Activated T-helper 17 cell treated with anti-CD3 and anti-CD28 coated beads, Interleukin-2, amount 50 U/mL, for 72 hours (primary cell): ENCODE data around the gene NPAS3. TPM values are rescaled to one million over a fixed set of nuclear protein-coding genes. Genes with fewer than 3 reads are reported as not detected.
A peak's percentile ranks its signal among the peaks of the same experiment; 100 is the strongest.

Experiments used
- ATAC-seq: fragments of 150-1000 bp; cut with Tn5 transposase; replicated peaks from 2 replicates; pipeline ENCODE4 v1.10.0; 2021; ENCODE audit warnings: mild to moderate bottlenecking, moderate library complexity
- H3K27ac Mint-ChIP-seq: one replicate; pipeline ENCODE4 v1.8.0; 2022; ENCODE audit warnings: mixed read lengths
- H3K27me3 Mint-ChIP-seq: one replicate; pipeline ENCODE4 v1.8.0; 2022; ENCODE audit warnings: mixed read lengths
- H3K36me3 Mint-ChIP-seq: one replicate; pipeline ENCODE4 v1.8.0; 2022; ENCODE audit warnings: low read depth, mild to moderate bottlenecking, mixed read lengths
- H3K4me1 Mint-ChIP-seq: one replicate; pipeline ENCODE4 v1.8.0; 2022; ENCODE audit warnings: mixed read lengths
- H3K4me3 Mint-ChIP-seq: one replicate; pipeline ENCODE4 v1.8.0; 2022; ENCODE audit warnings: mild to moderate bottlenecking, mixed read lengths
- H3K9me3 Mint-ChIP-seq: one replicate; pipeline ENCODE4 v1.8.0; 2022; ENCODE audit warnings: mixed read lengths
- total RNA-seq, 2 donors: library from RNA; stranded (reverse); gene quantifications; one replicate each; pipeline ENCODE4 v1.2.3, GENCODE V29; 2022

The NPAS3 gene
- total RNA-seq, 2 donors from 2014 or later = not detected

GRCh38 chr14:32933629-32934072 is 5.0 kb upstream of the NPAS3 start:
- peak overlapping the region; percentile 53 for H3K4me3 Mint-ChIP-seq
- H3K36me3 Mint-ChIP-seq = peaks cover 4% of the 10 kb centered on the region
- ATAC-seq = no peak
- H3K4me1 Mint-ChIP-seq = peaks cover 3% of the 10 kb centered on the region
- H3K27me3 Mint-ChIP-seq = peaks cover 60% of the 10 kb centered on the region
- H3K9me3 Mint-ChIP-seq = no peaks in the 10 kb centered on the region
- H3K27ac Mint-ChIP-seq = no peak overlapping the region

DNA sequence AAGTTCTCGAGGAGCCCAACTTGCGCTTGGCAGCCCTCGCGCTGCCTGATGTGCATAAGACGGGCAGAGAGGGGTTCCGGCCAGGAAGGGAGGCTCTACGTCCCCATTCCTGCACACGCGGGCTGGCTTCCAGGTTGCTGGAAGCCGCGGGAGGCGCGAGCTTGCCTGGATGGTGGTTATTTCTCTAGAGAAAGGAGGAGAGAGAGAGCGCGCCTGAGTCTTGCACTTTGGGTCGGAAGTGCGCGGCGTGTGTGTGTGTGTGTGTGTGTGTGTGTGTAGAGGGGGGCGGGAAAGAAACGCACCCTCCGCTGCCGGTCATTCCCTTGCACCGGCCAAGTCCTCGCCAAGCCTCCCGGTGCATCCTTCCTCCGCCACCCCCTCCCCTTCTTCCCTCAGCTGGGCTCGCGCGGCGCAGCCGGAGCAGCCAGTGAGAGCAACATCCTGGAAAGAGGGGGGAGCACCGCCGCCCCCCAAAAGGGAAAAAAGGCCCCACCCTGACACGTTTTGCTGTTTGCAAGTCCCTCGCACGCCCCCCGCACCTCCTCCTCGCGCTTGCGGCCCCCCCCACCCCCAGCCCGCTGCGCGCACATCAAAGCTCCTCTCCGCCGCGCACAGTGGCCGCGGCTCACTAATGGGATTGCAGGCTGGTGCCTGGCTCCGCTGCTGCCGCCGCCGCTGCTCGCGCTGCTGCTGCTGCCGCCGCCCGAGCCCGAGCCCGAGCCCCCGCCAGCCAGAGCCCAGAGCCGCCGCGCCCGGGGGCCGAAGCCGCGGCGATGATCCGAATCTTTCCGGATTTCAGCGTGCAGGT is 4.4 kb upstream of the NPAS3 start:
- peak overlapping the region; percentile 53 for H3K4me3 Mint-ChIP-seq

GRCh38 chr14:32934881-32935633 is 3.6 kb upstream of the NPAS3 start:
- ATAC-seq = no peak
- Mint-ChIP-seq H3K36me3 (peaks cover 11% of the 10 kb centered on the region), H3K4me1 (peaks cover 3% of the 10 kb centered on the region), H3K27me3 (peaks cover 59% of the 10 kb centered on the region), H3K27ac (no peak overlapping the region), H3K9me3 (no peaks in the 10 kb centered on the region), H3K4me3 (no peak overlapping the region)

More for the DNA sequence above, 4.4 kb upstream of the NPAS3 start:
- H3K9me3 Mint-ChIP-seq = no peaks in the 10 kb centered on the region
- ATAC-seq = no peak
- H3K4me1 Mint-ChIP-seq = peaks cover 3% of the 10 kb centered on the region
- no peak overlapping the region for H3K27ac Mint-ChIP-seq
- peaks cover 4% of the 10 kb centered on the region for H3K36me3 Mint-ChIP-seq
- H3K27me3 Mint-ChIP-seq = peaks cover 55% of the 10 kb centered on the region

GRCh38 chr14:32939254-32940065 is 781 bp downstream of the NPAS3 start:
- H3K36me3 Mint-ChIP-seq = peaks cover 9% of the 10 kb centered on the region
- H3K27ac Mint-ChIP-seq = no peak overlapping the region
- peaks cover 56% of the 10 kb centered on the region for H3K27me3 Mint-ChIP-seq
- H3K9me3 Mint-ChIP-seq = no peaks in the 10 kb centered on the region
- peak; percentile 79 for ATAC-seq
- H3K4me1 Mint-ChIP-seq = no peaks in the 10 kb centered on the region
- H3K4me3 Mint-ChIP-seq = peak overlapping the region; percentile 77

DNA sequence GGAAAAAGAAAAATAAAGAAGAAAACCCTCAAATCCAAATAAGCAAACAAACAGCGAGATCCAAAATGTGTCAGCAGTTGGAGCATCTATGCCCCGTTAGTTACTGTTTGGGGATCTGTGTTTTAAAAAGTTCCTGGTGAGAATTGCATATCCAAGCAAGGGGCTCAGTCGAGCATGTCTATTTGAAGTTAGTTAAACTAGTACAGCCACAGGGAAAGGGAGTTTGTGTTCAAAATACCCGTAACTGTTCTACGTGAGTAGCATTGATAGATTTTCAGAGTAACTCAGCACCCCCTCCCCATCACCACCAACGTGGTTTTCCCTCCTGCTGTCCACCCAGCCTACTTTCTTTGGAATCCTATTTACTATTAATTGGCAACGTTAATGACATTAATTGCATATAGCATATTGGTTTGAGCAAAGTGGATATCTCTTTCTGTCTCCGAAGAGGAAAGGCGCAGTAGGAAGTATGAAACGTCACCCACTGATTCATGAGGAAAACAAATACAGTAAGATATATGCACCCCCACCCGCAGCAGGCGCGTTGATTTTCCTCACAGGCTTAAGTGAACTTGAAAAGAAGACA is 1.5 kb downstream of the NPAS3 start:
- Mint-ChIP-seq H3K36me3 (peaks cover 9% of the 10 kb centered on the region), H3K9me3 (no peaks in the 10 kb centered on the region), H3K4me1 (no peaks in the 10 kb centered on the region), H3K27ac (no peak overlapping the region), H3K27me3 (peaks cover 57% of the 10 kb centered on the region), H3K4me3 (peak overlapping the region; percentile 77)
- ATAC-seq = no peak

- Mint-ChIP-seq H3K4me1 (no peaks in the 10 kb centered on the region), H3K27ac (no peak overlapping the region), H3K36me3 (peaks cover 9% of the 10 kb centered on the region), H3K4me3 (no peak overlapping the region), H3K27me3 (peaks cover 56% of the 10 kb centered on the region), H3K9me3 (no peaks in the 10 kb centered on the region)
- no peak for ATAC-seq
These were observed 2.3 kb downstream of the NPAS3 start for GRCh38 chr14:32940711-32941667.

DNA sequence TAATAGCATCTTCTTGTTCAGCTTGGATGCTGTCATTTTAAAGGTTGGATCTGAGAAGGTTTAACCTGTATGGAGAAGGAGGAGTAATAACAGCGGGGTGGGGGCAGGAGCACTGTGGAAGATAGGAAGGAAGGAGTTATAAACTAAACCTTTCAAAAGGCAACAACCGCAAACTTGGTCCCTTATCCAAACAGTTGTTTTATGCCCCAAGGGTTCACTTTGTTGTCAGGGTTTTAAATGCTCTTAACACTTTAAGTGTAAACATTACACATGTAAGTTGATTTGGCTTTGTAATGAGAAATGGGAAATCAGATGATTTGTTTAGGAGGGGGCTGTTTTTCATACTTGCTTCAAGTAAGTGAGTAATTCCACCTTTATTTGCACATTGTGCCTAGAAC is 3.0 kb downstream of the NPAS3 start:
- no peak for ATAC-seq
- Mint-ChIP-seq H3K9me3 (no peaks in the 10 kb centered on the region), H3K4me1 (no peaks in the 10 kb centered on the region), H3K36me3 (peaks cover 9% of the 10 kb centered on the region), H3K27ac (no peak overlapping the region), H3K27me3 (peaks cover 53% of the 10 kb centered on the region), H3K4me3 (no peak overlapping the region)

DNA sequence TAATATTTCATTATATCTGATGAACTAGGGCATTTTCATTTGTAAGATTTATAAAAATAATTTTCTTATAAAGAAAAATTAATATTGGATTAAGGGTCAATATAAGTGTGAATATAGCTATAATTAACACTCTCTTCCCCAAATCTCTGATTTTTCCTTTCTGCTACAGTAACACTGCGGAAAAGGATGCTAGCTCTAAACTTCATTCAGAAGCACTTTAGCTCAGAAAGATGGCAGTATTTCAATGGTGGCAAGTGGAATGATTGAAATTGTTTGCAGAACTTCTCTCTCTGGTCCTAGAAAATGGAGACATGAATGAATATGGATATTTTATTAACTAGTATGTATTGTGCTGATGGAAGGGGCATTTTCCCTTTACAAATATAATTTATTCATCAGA is 8.4 kb downstream of the NPAS3 start:
- ATAC-seq = no peak
- no peaks in the 10 kb centered on the region for H3K36me3 Mint-ChIP-seq
- peaks cover 44% of the 10 kb centered on the region for H3K27me3 Mint-ChIP-seq
- H3K27ac Mint-ChIP-seq = no peak overlapping the region
- no peaks in the 10 kb centered on the region for H3K4me1 Mint-ChIP-seq
- H3K4me3 Mint-ChIP-seq = no peak overlapping the region
- no peaks in the 10 kb centered on the region for H3K9me3 Mint-ChIP-seq

GRCh38 chr14:32947792-32948191 is 9.1 kb downstream of the NPAS3 start:
- Mint-ChIP-seq H3K27ac (no peak overlapping the region), H3K36me3 (no peaks in the 10 kb centered on the region), H3K4me3 (no peak overlapping the region), H3K4me1 (no peaks in the 10 kb centered on the region), H3K9me3 (no peaks in the 10 kb centered on the region), H3K27me3 (peaks cover 44% of the 10 kb centered on the region)
- no peak for ATAC-seq

DNA sequence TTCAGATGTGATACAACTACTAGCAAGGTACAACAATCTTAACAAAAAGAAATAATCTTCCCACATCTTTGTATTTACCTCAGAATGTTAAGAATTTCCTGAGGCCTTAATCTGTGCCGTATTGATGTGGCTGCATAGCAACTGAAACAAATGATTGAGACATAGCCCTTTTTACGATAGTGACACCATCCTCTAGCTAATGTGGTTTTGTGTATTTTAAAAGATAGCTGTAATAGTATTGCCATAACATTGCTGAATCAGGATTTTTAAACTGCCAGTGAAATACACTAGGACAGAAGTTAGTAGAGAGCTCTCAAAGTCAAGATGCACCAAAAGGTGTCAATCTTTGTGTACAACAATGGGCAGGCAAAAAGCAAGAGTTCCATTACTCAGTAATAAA is 11.9 kb downstream of the NPAS3 start:
- Mint-ChIP-seq H3K27me3 (peaks cover 29% of the 10 kb centered on the region), H3K36me3 (no peaks in the 10 kb centered on the region), H3K9me3 (no peaks in the 10 kb centered on the region), H3K27ac (no peak overlapping the region), H3K4me3 (no peak overlapping the region), H3K4me1 (no peaks in the 10 kb centered on the region)
- no peak for ATAC-seq

GRCh38 chr14:32967421-32967820 is 28.7 kb downstream of the NPAS3 start:
- no peak overlapping the region for H3K27ac Mint-ChIP-seq
- no peaks in the 10 kb centered on the region for H3K9me3 Mint-ChIP-seq
- H3K4me1 Mint-ChIP-seq = no peaks in the 10 kb centered on the region
- H3K36me3 Mint-ChIP-seq = no peaks in the 10 kb centered on the region
- ATAC-seq = no peak
- no peaks in the 10 kb centered on the region for H3K27me3 Mint-ChIP-seq
- H3K4me3 Mint-ChIP-seq = no peak overlapping the region

GRCh38 chr14:32968972-32969544 is 30.4 kb downstream of the NPAS3 start:
- H3K4me3 Mint-ChIP-seq = no peak overlapping the region
- ATAC-seq = no peak
- H3K27ac Mint-ChIP-seq = no peak overlapping the region
- H3K9me3 Mint-ChIP-seq = no peaks in the 10 kb centered on the region
- H3K4me1 Mint-ChIP-seq = no peaks in the 10 kb centered on the region
- H3K36me3 Mint-ChIP-seq = no peaks in the 10 kb centered on the region
- no peaks in the 10 kb centered on the region for H3K27me3 Mint-ChIP-seq

DNA sequence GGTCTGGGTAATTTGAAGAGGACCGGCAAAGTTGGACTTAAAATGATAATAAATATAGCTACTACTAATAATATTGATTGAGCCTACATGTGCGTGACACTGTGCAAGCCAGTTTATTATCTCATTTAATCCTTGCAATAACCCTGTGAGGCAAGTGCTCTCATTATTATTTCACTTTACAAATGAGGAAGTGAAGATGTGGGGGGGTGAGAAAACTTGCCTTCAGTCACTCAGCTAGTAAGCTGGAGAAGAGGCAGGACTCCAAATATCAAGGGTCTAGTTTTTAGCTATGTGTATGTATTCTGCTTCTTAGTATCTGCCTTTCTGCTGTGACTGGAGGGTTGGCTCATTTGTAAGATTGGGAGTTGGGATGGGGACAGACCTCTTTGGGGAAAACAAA is 39.2 kb downstream of the NPAS3 start:
- no peak overlapping the region for H3K27ac Mint-ChIP-seq
- no peak for ATAC-seq
- peaks cover 4% of the 10 kb centered on the region for H3K27me3 Mint-ChIP-seq
- no peaks in the 10 kb centered on the region for H3K9me3 Mint-ChIP-seq
- no peaks in the 10 kb centered on the region for H3K36me3 Mint-ChIP-seq
- H3K4me3 Mint-ChIP-seq = no peak overlapping the region
- H3K4me1 Mint-ChIP-seq = no peaks in the 10 kb centered on the region
